HCT116 (cell line): ENCODE results near the gene PTPN13. TPM values are rescaled to one million over a fixed set of nuclear protein-coding genes. Genes with fewer than 3 reads are reported as not detected.

ENCODE experiments used
- ATAC-seq: fragments of 200-7000 bp; cut with Tn5 transposase; 2 replicates; pipeline ENCODE4 v1.9.1; 2020; ENCODE audit warnings: mild to moderate bottlenecking, moderate library complexity
- BruUV-seq: library from RNA; stranded (reverse); fragments of 400-500 nt; replicated peaks from 2 replicates; lab custom pipeline; 2021; lab: Mats Ljungman, UMichigan
- CTCF ChIA-PET: fragments of 300-600 bp; sonication (Branson Sonifier 250); formaldehyde crosslinking; loops from one replicate; lab custom pipeline; 2021; ENCODE audit warnings: antibody characterized with exemption; lab: Charles Lee
- POLR2A ChIA-PET: fragments of 300-600, 350-600 bp; sonication (Branson Sonifier 250); formaldehyde crosslinking; loops from one replicate; lab custom pipeline; 2021; ENCODE audit warnings: antibody characterized with exemption; lab: Charles Lee
- RAD21 ChIA-PET, 2 experiments: fragments of 300-600 bp; sonication (Branson Sonifier 250); formaldehyde crosslinking; loops; one replicate each; lab custom pipeline; 2023; ENCODE audit warnings: low total read pairs in 2 of 2; ENCODE audit not compliant: uncharacterized antibody in 2 of 2, unreplicated experiment in 2 of 2, low non-redundant PET in 1 of 2; lab: Charles Lee
- DNase-seq: peaks from one replicate; pipeline ENCODE4 v3.0.0-alpha.2; 2010; ENCODE audit warnings: low read depth, low spot score
- H2AFZ ChIP-seq: fragments of 200-600 bp; shearing (Covaris generic), sonication (generic); 2 replicates; pipeline ENCODE4 v1.6.1; 2017; ENCODE audit warnings: low read depth, mixed run types, mixed read lengths, antibody characterized with exemption, low read length; ENCODE audit not compliant: poor library complexity, severe bottlenecking
- H3K27ac ChIP-seq: 2 replicates; pipeline ENCODE4 v1.5.1; 2012; ENCODE audit warnings: low read depth, low read length
- H3K27me3 ChIP-seq: fragments of 200-600 bp; sonication (generic); 2 replicates; pipeline ENCODE4 v1.6.1; 2016; ENCODE audit warnings: mixed run types, low read length, mixed read lengths; ENCODE audit not compliant: insufficient read depth
- H3K36me3 ChIP-seq, 2 experiments: fragments of 200-500 bp in 1 of 2; fragments of 200-600 bp in 1 of 2; sonication (Bioruptor generic) in 1 of 2; sonication (generic) in 1 of 2; 2 replicates each; pipeline versions ENCODE4 v1.5.1 to v1.6.1; 2014 to 2016; ENCODE audit warnings: low read length in 2 of 2, inconsistent platforms in 1 of 2, mixed read lengths in 1 of 2, mixed run types in 1 of 2; ENCODE audit not compliant: insufficient read depth in 2 of 2, control insufficient read depth in 1 of 2
- H3K4me1 ChIP-seq, 2 experiments: fragments of 200-600 bp in 1 of 2; sonication (generic) in 1 of 2; 2 replicates each; pipeline versions ENCODE4 v1.5.1 to v1.6.1; 2012 to 2017; ENCODE audit warnings: low read length in 2 of 2, inconsistent platforms in 1 of 2, mild to moderate bottlenecking in 1 of 2, mixed read lengths in 1 of 2, mixed run types in 1 of 2, moderate library complexity in 1 of 2; ENCODE audit not compliant: insufficient read depth in 2 of 2, control insufficient read depth in 1 of 2
- H3K4me2 ChIP-seq: fragments of 200-600 bp; sonication (generic); 2 replicates; pipeline ENCODE4 v1.6.1; 2017; ENCODE audit warnings: mixed run types, low read length, mixed read lengths
- H3K4me3 ChIP-seq, 2 experiments: fragments of 200-600 bp in 1 of 2; sonication (generic) in 1 of 2; replicated peaks in 1 of 2; 2 replicates each; pipeline ENCODE4 v1.5.1; 2011 to 2016; ENCODE audit warnings: low read length in 2 of 2, control low read depth in 1 of 2, low read depth in 1 of 2, mild to moderate bottlenecking in 1 of 2, mixed read lengths in 1 of 2, mixed run types in 1 of 2
- H3K79me2 ChIP-seq: fragments of 200-600 bp; sonication (generic); 2 replicates; pipeline ENCODE4 v1.6.1; 2017; ENCODE audit warnings: mild to moderate bottlenecking, mixed run types, low read length, moderate library complexity, mixed read lengths; ENCODE audit not compliant: insufficient read depth
- H3K9ac ChIP-seq: fragments of 200-600 bp; sonication (generic); 2 replicates; pipeline ENCODE4 v1.6.1; 2016; ENCODE audit warnings: low read length, mixed read lengths
- H3K9me2 ChIP-seq: fragments of 200-600 bp; sonication (generic), shearing (Covaris generic); 2 replicates; pipeline ENCODE4 v1.6.1; 2017; ENCODE audit warnings: mixed run types, mild to moderate bottlenecking, moderate library complexity; ENCODE audit not compliant: insufficient read depth
- H3K9me3 ChIP-seq, 2 experiments: fragments of 200-500 bp in 1 of 2; fragments of 200-600 bp in 1 of 2; sonication (Bioruptor generic) in 1 of 2; sonication (generic) in 1 of 2; 2 replicates each; pipeline ENCODE4 v1.6.1; 2014 to 2017; ENCODE audit warnings: low read length in 2 of 2, mixed read lengths in 2 of 2, inconsistent platforms in 1 of 2, low read depth in 1 of 2, mild to moderate bottlenecking in 1 of 2, mixed run types in 1 of 2, moderate library complexity in 1 of 2; ENCODE audit not compliant: control insufficient read depth in 1 of 2, insufficient read depth in 1 of 2
- H4K20me1 ChIP-seq: fragments of 200-600 bp; sonication (generic), shearing (Covaris generic); 2 replicates; pipeline ENCODE4 v1.6.1; 2017; ENCODE audit warnings: mixed run types, mild to moderate bottlenecking, moderate library complexity; ENCODE audit not compliant: insufficient read depth
- ELF1 ChIP-seq: IDR thresholded peaks from 2 replicates; pipeline ENCODE4 v1.6.1; 2012; ENCODE audit warnings: low read depth, borderline replicate concordance
- EZH2phosphoT487 ChIP-seq: fragments of 200-600 bp; IDR thresholded peaks from 2 replicates; pipeline ENCODE4 v1.6.1; 2018; ENCODE audit warnings: antibody characterized with exemption, borderline replicate concordance
- JUND ChIP-seq: IDR thresholded peaks from 2 replicates; pipeline ENCODE4 v1.6.1; 2012
- POLR2A ChIP-seq: IDR thresholded peaks from 2 replicates; pipeline ENCODE4 v1.7.0; 2011; ENCODE audit warnings: borderline replicate concordance; ENCODE audit not compliant: insufficient read depth, insufficient read length; ENCODE audit errors: extremely low read depth
- RAD21 ChIP-seq: IDR thresholded peaks from 2 replicates; pipeline ENCODE4 v1.6.1; 2012; ENCODE audit warnings: low read depth, mild to moderate bottlenecking
- REST ChIP-seq: IDR thresholded peaks from 2 replicates; pipeline ENCODE4 v1.6.1; 2012; ENCODE audit warnings: low read depth
- SIN3A ChIP-seq: IDR thresholded peaks from 2 replicates; pipeline ENCODE4 v1.6.1; 2012; ENCODE audit warnings: low read depth
- SP1 ChIP-seq: IDR thresholded peaks from 2 replicates; pipeline ENCODE4 v1.6.1; 2012; ENCODE audit warnings: low read depth
- SRF ChIP-seq: IDR thresholded peaks from 2 replicates; pipeline ENCODE4 v1.6.1; 2012; ENCODE audit warnings: low read depth
- TCF7L2 ChIP-seq: IDR thresholded peaks from 2 replicates; pipeline ENCODE4 v1.7.0; 2011; ENCODE audit warnings: borderline replicate concordance, inconsistent platforms; ENCODE audit not compliant: insufficient read depth, insufficient read length; ENCODE audit errors: extremely low read depth
- YY1 ChIP-seq: IDR thresholded peaks from 2 replicates; pipeline ENCODE4 v1.6.1; 2011; ENCODE audit warnings: low read length, low read depth, moderate library complexity, mild to moderate bottlenecking; ENCODE audit not compliant: insufficient replicate concordance; ENCODE audit errors: extremely low read depth
- ZFX ChIP-seq: fragments of 450-650 bp; IDR thresholded peaks from 2 replicates; pipeline ENCODE4 v1.6.1; 2017
- ZNF274 ChIP-seq: fragments of 200-500 bp; sonication (Bioruptor generic); IDR thresholded peaks from 2 replicates; pipeline ENCODE4 v1.6.1; 2014; ENCODE audit warnings: mild to moderate bottlenecking, low read depth, low read length, inconsistent platforms
- intact Hi-C: fragments of 100-400 bp; cut with micrococcal nuclease; formaldehyde crosslinking; loops from 2 replicates; pipeline ENCODE4 v1.10.0; 2022
- total RNA-seq: library from RNA; stranded (reverse); gene quantifications from one replicate; pipeline ENCODE4 v1.2.1, GENCODE V29; 2021; ENCODE audit not compliant: unreplicated experiment

PTPN13 gene
- total RNA-seq, 1 experiment from 2014 or later = 14.6 TPM

DNA sequence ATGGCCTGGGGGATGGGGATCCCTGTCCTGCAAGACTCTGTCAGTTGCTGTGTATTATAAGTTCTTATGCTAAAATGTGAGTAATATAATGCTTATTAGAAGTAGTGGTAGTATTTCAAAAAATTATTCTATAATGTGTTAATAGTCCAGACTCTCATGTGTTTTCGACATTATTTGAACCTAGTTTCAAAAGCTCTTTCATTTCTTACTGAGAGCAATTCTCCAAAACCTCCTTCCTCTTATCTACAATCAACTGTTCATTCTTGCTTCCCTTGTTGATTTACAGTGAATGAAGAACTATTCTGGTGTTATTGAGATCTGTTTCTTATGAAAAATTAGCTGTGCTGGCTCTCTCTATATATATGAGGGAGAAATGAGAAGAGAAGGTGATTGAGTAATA lies 32.9 kb upstream of the PTPN13 start:
- H2AFZ ChIP-seq = no peak overlapping the region
- no peaks in the 10 kb centered on the region for H3K79me2 ChIP-seq
- no peak overlapping the region for H3K4me3 ChIP-seq
- no peak overlapping the region for H3K9ac ChIP-seq
- no peaks in the 10 kb centered on the region for H3K27me3 ChIP-seq
- no peak overlapping the region for H3K27ac ChIP-seq
- RAD21 ChIA-PET = no interaction called here
- POLR2A ChIA-PET = no interaction called here
- CTCF ChIA-PET = no interaction called here
- H3K4me2 ChIP-seq = no peak overlapping the region
- TF ChIP-seq SP1 (no peak), SIN3A (no peak), YY1 (no peak), RAD21 (no peak)
- H3K9me2 ChIP-seq = no peaks in the 10 kb centered on the region
- H3K36me3 ChIP-seq = no peaks in the 10 kb centered on the region
- H3K4me1 ChIP-seq = no peaks in the 10 kb centered on the region
- no peak for ATAC-seq
- intact Hi-C loops = no loop called here
- no peak for DNase-seq
- H4K20me1 ChIP-seq = no peaks in the 10 kb centered on the region
- no peaks in the 10 kb centered on the region for H3K9me3 ChIP-seq
- BruUV-seq = no TSS peak

DNA sequence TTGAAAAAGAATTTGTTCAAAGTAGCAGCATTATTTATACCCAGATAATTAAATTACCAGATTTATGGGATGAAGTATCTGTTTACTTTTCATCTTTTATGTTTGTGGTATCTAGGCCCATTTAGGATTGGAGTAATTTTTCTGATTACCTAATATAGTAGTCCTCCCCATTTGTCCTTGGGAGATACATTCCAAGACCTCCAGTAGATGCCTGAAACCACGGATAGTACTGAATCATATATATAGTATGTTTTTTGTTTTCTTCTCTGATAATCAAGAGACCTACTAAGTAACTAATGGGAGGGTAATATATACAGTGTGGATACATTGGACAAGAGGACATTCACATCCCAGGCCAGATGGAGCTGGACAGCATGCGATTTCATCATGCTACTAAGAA lies 30.7 kb upstream of the PTPN13 start:
- ATAC-seq = no peak
- TF ChIP-seq ZFX (no peak), ELF1 (no peak), REST (no peak), POLR2A (no peak), RAD21 (no peak), SIN3A (no peak), ZNF274 (no peak), JUND (no peak), SRF (no peak), TCF7L2 (no peak), EZH2phosphoT487 (no peak)

More for the DNA sequence above, 30.7 kb upstream of the PTPN13 start:
- H2AFZ ChIP-seq = no peak overlapping the region
- H3K4me1 ChIP-seq = no peaks in the 10 kb centered on the region
- H3K9me2 ChIP-seq = no peaks in the 10 kb centered on the region
- H4K20me1 ChIP-seq = no peaks in the 10 kb centered on the region
- no TSS peak for BruUV-seq
- H3K27ac ChIP-seq = no peak overlapping the region
- ChIA-PET CTCF (no interaction called here), POLR2A (no interaction called here), RAD21 (no interaction called here)
- H3K9me3 ChIP-seq = no peaks in the 10 kb centered on the region
- H3K79me2 ChIP-seq = no peaks in the 10 kb centered on the region
- DNase-seq = no peak
- no peak overlapping the region for H3K4me2 ChIP-seq
- no peak overlapping the region for H3K9ac ChIP-seq
- H3K4me3 ChIP-seq = no peak overlapping the region
- H3K27me3 ChIP-seq = no peaks in the 10 kb centered on the region
- intact Hi-C loops = no loop called here
- no peaks in the 10 kb centered on the region for H3K36me3 ChIP-seq
